NT2/D1 (cell line): ENCODE data around the gene HDAC3.
"Not testable (repeated sequence)": the region's sequence is repeated elsewhere in the genome, so short reads cannot be mapped to it uniquely, and the experiment has no call there.

Experiments
- DNase-seq: peaks from one replicate; pipeline ENCODE4 v3.0.0-alpha.2; 2011; ENCODE audit warnings: low read depth, low spot score
- H3K27me3 ChIP-seq: 2 replicates; pipeline ENCODE4 v1.6.0; 2011; ENCODE audit warnings: mild to moderate bottlenecking; ENCODE audit not compliant: insufficient read length, insufficient read depth
- H3K36me3 ChIP-seq: 2 replicates; pipeline ENCODE4 v1.6.1; 2011; ENCODE audit warnings: mild to moderate bottlenecking, low read length, mixed read lengths; ENCODE audit not compliant: insufficient read depth, insufficient read length
- H3K4me1 ChIP-seq: 2 replicates; pipeline ENCODE4 v1.5.1; 2011; ENCODE audit not compliant: insufficient read depth, insufficient read length
- H3K4me3 ChIP-seq: 2 replicates; pipeline ENCODE4 v1.5.1; 2011; ENCODE audit warnings: low read depth; ENCODE audit not compliant: insufficient read length
- H3K9ac ChIP-seq: 2 replicates; pipeline ENCODE4 v1.6.0; 2011; ENCODE audit warnings: low read depth; ENCODE audit not compliant: insufficient read length
- H3K9me3 ChIP-seq: 2 replicates; pipeline ENCODE4 v1.5.1; 2011; ENCODE audit warnings: mild to moderate bottlenecking, low read length; ENCODE audit not compliant: insufficient read depth
- SUZ12 ChIP-seq: IDR thresholded peaks from 2 replicates; pipeline ENCODE4 v1.6.1; 2011; ENCODE audit not compliant: insufficient read length, insufficient read depth; ENCODE audit errors: extremely low read depth
- YY1 ChIP-seq: IDR thresholded peaks from 2 replicates; pipeline ENCODE4 v1.6.1; 2011; ENCODE audit not compliant: insufficient read length, insufficient read depth
- ZNF274 ChIP-seq: IDR thresholded peaks from 2 replicates; pipeline ENCODE4 v1.6.1; 2011; ENCODE audit warnings: mild to moderate bottlenecking, low read depth, low read length

HDAC3 gene

GRCh38 chr5:141618804-141619554 lies 17.7 kb downstream of the HDAC3 start, which contains the start of gene DIAPH1:
TSS of gene DIAPH1 (minus strand) at chr5:141619000. CDS start at chr5:141618914, 86 bp downstream.
- TF ChIP-seq ZNF274 (no peak), SUZ12 (no peak), YY1 (no peak)
- Histone ChIP-seq H3K4me1 (no peaks in the 10 kb centered on the region), H3K9ac (peak within 1 kb of the TSS; percentile 82), H3K9me3 (no peaks in the 10 kb centered on the region), H3K4me3 (peak within 1 kb of the TSS; percentile 62), H3K27me3 (no peaks in the 10 kb centered on the region), H3K36me3 (peaks cover 39% of the 10 kb centered on the region)
- peak; percentile 93 for DNase-seq

DNA sequence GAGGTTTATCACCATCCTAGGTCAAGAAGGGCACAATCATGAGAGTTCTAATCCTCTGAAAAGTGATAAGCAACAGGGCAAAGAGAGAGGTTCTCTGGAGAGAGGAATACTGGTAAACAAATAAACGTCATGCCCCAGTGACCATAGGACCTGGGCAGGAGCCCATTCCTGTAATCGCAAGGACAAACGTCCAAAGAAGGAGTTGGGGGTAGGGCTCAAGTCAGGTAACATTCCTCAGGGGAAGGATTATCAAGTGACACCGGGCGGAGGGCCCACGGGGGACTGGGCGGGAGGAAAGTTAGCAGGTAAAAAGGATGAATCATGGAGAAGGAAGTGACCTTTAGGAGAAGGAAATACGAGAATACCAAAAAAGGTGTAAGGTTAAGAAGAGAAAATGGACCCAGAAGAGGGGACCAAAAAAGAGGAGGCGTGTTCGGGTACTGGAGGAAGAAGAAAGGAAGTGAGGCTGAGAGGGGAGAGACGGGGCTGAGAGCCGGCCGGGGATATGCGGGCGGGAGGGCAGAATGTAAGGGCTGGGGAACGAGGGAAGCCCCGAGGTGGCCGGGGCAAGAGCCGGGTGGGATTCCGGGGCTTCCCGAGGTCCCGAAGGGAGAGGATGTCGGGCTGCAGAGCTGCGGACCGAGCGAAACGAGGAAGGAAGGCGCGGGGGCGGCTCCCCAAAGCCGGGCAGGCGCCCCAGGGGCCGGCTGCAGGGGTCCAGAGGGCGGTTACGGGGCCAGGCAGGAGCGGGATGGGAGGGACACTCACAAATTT lies 18.4 kb downstream of the HDAC3 start:
- Histone ChIP-seq H3K9ac (peak overlapping the region; percentile 82), H3K4me3 (peak overlapping the region; percentile 62), H3K4me1 (no peaks in the 10 kb centered on the region), H3K9me3 (no peaks in the 10 kb centered on the region), H3K27me3 (no peaks in the 10 kb centered on the region), H3K36me3 (peaks cover 39% of the 10 kb centered on the region)
- DNase-seq: no peak
- TF ChIP-seq ZNF274 (no peak), SUZ12 (no peak), YY1 (no peak)

DNA sequence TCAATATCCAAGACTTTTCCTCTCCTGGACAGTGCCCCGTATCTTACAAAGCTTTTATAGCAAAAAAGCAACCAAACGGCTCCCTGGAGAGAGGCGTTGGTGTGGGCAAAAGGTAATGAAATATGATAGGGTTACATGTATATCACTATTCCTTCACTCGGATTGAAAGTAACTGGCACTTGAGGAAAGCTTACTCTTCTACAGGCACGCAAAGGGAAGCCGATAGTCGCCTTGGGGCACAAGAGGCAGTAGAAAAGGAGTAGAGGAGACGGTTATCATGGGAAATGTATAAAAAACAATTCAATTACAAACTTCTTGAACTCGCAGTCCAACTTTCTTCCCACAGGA lies 19.0 kb downstream of the HDAC3 start:
- Histone ChIP-seq H3K4me3 (peak overlapping the region; percentile 62), H3K9me3 (no peaks in the 10 kb centered on the region), H3K4me1 (no peaks in the 10 kb centered on the region), H3K9ac (peak overlapping the region; percentile 82), H3K36me3 (peaks cover 36% of the 10 kb centered on the region), H3K27me3 (no peaks in the 10 kb centered on the region)
- TF ChIP-seq ZNF274 (no peak), YY1 (no peak), SUZ12 (no peak)
- no peak for DNase-seq

- TF ChIP-seq SUZ12 (no peak), YY1 (no peak), ZNF274 (no peak)
- no peaks in the 10 kb centered on the region for H3K9me3 ChIP-seq
- H3K27me3 ChIP-seq: no peaks in the 10 kb centered on the region
- H3K4me1 ChIP-seq: no peaks in the 10 kb centered on the region
- peak overlapping the region; percentile 62 for H3K4me3 ChIP-seq
- DNase-seq: no peak
- H3K9ac ChIP-seq: no peak overlapping the region
- H3K36me3 ChIP-seq: peaks cover 33% of the 10 kb centered on the region
Observed at GRCh38 chr5:141617128-141617527, 19.5 kb downstream of the HDAC3 start.

DNA sequence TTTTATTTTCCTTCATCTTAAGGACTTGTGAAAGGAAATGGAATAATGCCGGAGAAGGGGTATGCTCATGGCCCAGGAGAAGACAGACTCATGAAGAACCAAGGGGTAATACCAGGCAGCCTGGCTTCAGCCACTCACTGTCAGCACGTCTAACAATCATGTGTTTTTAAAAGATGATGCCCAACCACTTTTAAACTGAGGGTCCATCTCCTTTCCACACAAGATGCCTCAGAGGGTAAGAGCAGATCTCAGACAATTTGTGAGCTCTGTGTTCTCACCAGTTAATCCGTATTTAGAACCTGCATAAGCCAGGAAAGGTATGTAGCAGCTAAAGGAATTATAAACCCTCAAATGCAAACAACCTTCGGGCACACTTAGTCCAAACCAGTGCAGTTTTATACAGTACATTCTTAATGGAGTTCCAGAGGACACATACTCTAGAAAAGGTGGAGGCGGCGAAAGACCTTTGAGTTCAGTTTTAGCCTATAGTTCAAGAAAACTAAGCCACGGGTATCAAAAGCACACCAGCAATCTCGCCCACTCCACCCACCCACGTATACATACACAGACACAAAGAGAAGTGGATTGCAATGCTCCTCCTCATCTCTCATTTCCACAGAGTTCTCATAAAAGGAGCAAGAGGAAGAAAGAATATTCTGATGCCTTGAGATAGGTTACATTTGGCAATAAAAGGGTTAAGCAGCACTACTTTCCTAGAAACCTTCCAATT lies 20.5 kb downstream of the HDAC3 start:
- Histone ChIP-seq H3K9me3 (no peaks in the 10 kb centered on the region), H3K4me3 (no peak overlapping the region), H3K9ac (no peak overlapping the region), H3K36me3 (peaks cover 25% of the 10 kb centered on the region), H3K4me1 (no peaks in the 10 kb centered on the region), H3K27me3 (no peaks in the 10 kb centered on the region)
- no peak for DNase-seq
- TF ChIP-seq YY1 (no peak), SUZ12 (no peak), ZNF274 (no peak)

- Histone ChIP-seq H3K4me1 (no peaks in the 10 kb centered on the region), H3K9ac (no peak overlapping the region), H3K36me3 (peaks cover 13% of the 10 kb centered on the region), H3K9me3 (no peaks in the 10 kb centered on the region), H3K4me3 (no peak overlapping the region), H3K27me3 (no peaks in the 10 kb centered on the region)
- DNase-seq: no peak
- TF ChIP-seq ZNF274 (no peak), SUZ12 (no peak), YY1 (no peak)
Observed at GRCh38 chr5:141613344-141613743, 23.3 kb downstream of the HDAC3 start.

DNA sequence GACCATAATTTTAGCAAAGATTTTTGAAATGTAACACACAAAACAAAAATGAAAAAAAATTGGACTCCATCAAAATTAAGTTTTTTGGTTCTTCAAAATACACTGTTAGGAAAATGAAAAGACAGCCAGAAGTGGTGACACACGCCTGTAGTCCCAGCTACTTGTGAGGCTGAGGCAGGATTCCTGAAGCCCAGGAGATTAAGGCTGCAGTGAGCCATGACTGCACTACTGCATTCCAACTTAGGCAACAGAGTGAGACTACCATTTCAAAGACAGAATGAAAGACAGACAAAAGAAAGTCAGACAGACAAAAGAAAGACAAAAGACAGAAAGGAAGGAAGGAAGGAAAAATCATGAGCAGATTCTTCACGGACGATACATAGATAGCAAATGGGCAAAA lies 25.4 kb downstream of the HDAC3 start:
- DNase-seq: no peak
- TF ChIP-seq SUZ12 (no peak), ZNF274 (no peak), YY1 (no peak)
- no peak overlapping the region for H3K4me3 ChIP-seq
- no peaks in the 10 kb centered on the region for H3K27me3 ChIP-seq
- H3K36me3 ChIP-seq: peaks cover 4% of the 10 kb centered on the region
- H3K9ac ChIP-seq: no peak overlapping the region
- no peaks in the 10 kb centered on the region for H3K9me3 ChIP-seq
- no peaks in the 10 kb centered on the region for H3K4me1 ChIP-seq

DNA sequence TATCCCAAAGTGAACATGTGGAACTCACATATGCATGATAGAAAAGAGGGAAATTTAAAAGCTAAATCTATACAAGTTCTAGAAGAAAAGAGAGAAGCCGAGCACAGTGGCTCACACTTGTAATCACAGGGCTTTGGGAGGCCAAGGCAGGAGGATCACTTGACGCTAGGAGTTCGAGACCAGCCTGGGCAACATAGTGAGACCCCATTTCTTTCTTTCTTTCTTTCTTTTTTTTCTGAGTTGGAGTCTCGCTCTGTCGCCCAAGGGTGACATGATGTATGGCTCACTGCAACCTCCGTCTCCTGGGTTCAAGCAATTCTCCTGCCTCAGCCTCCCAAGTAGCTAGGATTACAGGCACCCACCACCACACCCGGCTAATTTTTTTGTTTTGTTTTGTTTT lies 26.7 kb downstream of the HDAC3 start:
- not testable (repeated sequence) for H3K4me1 ChIP-seq, H3K36me3 ChIP-seq, H3K4me3 ChIP-seq, DNase-seq, H3K27me3 ChIP-seq, H3K9me3 ChIP-seq, H3K9ac ChIP-seq
